ENCODE data around the gene STEAP1B.
A peak's percentile ranks its signal among the peaks of the same experiment; 100 is the strongest.
"Not testable (repeated sequence)": the region's sequence is repeated elsewhere in the genome, so short reads cannot be mapped to it uniquely, and the experiment has no call there.

GRCh38 chr7:22501336-22501735 lies 1.3 kb upstream of the STEAP1B start:
- TF ChIP-seq, protein P1, sequence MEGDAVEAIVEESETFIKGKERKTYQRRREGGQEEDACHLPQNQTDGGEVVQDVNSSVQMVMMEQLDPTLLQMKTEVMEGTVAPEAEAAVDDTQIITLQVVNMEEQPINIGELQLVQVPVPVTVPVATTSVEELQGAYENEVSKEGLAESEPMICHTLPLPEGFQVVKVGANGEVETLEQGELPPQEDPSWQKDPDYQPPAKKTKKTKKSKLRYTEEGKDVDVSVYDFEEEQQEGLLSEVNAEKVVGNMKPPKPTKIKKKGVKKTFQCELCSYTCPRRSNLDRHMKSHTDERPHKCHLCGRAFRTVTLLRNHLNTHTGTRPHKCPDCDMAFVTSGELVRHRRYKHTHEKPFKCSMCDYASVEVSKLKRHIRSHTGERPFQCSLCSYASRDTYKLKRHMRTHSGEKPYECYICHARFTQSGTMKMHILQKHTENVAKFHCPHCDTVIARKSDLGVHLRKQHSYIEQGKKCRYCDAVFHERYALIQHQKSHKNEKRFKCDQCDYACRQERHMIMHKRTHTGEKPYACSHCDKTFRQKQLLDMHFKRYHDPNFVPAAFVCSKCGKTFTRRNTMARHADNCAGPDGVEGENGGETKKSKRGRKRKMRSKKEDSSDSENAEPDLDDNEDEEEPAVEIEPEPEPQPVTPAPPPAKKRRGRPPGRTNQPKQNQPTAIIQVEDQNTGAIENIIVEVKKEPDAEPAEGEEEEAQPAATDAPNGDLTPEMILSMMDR (IDR thresholded peaks at IDR 0.05; ENCODE audit: low read depth, low read length, missing input control) = peak; percentile 31
- TF ChIP-seq REST (IDR thresholded peaks at IDR 0.05); GABPA (IDR thresholded peaks at IDR 0.05 in 1 of 2, conservative IDR thresholded peaks at IDR 0.05 in 1 of 2); TAF1 (conservative IDR thresholded peaks at IDR 0.05); HNF4G (IDR thresholded peaks at IDR 0.05); MAX (IDR thresholded peaks at IDR 0.05); JUND (IDR thresholded peaks at IDR 0.05); ATF3 (IDR thresholded peaks at IDR 0.05): not testable (repeated sequence)
- peak; percentile 56 to 60 for TF ChIP-seq RAD21 (IDR thresholded peaks at IDR 0.05)

Data from liver (tissue), 3 donors.